Measurements from ENCODE around the gene MAP1S.

MAP1S gene

GRCh38 chr19:17754634-17755442 is 35.6 kb downstream of the MAP1S start:
- H3K9me3 Mint-ChIP-seq, result no peaks in the 10 kb centered on the region
- peaks cover 76% of the 10 kb centered on the region for H3K36me3 Mint-ChIP-seq (ENCODE audit: low read depth)
- peaks cover 70% of the 10 kb centered on the region for H3K4me1 Mint-ChIP-seq (ENCODE audit: low read depth)
- peak overlapping the region; percentile 63 for H3K4me3 Mint-ChIP-seq
- H3K27me3 Mint-ChIP-seq, result no peaks in the 10 kb centered on the region
- intact Hi-C loops (cut with micrococcal nuclease), result loop anchor here (5.0 kb wide), 1 partner anchor 38 kb away; the partner anchor contains the start of gene MAP1S
- H3K27ac Mint-ChIP-seq, result peak overlapping the region; percentile 74

DNA sequence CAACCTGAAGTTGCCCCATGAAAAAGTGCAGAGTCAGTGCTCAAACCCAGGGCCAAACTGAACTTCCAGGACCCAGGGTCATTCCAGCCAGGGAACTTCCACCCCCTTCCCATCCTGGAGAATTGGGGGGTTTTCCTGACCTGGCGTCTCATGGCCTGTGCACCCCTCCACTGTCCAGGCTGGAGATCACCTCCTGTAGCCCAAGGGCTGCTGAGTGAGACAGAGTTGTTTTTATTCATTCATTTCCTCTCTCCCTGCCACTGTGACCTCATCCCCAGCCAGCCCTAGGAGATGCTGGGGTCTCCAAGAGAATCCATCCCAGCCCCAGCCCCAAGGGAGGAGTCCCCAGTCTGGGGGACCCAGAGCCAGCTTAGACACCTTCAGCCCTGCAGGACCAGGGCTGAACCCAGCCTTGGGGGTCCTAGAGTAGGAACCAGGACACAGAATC is 36.2 kb downstream of the MAP1S start:
- no peak overlapping the region for H3K4me3 Mint-ChIP-seq
- peaks cover 64% of the 10 kb centered on the region for H3K4me1 Mint-ChIP-seq (ENCODE audit: low read depth)
- H3K9me3 Mint-ChIP-seq, result no peaks in the 10 kb centered on the region
- intact Hi-C loops (cut with micrococcal nuclease), result no loop called here
- H3K27ac Mint-ChIP-seq, result peak overlapping the region; percentile 74
- no peaks in the 10 kb centered on the region for H3K27me3 Mint-ChIP-seq
- peaks cover 82% of the 10 kb centered on the region for H3K36me3 Mint-ChIP-seq (ENCODE audit: low read depth)

DNA sequence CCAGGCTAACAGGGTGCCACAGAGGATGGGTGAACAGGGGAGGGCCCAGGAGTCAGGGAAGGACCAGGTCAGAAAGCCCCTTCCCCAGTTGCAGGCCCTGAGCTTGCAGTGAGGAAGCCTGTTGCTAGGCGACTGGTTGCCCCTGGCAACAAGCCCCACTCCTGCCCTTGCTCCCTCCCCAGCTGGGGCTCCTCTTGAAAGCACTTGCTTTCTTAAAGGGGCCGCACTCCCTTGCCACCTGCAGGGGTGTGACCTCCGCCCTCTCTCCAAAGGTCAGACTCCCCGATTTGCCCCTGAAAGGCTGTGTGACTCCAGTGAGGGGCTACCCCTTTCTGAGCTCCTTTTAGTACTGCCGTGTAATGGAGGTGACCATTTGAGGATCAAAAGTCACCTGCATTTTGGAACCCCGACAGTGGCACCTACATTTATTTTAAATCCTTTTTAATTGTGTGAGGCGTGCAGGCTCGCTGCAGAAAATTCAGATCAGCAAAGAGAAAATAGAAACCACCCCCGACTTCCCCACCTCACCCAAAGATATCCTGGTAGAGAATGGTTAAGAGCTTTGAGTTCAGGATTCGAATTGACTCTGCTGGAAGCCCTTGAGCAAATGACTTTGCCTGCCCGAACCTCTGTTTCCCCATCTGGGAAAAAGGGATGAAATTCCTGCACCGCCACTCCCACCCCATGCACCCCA is 36.8 kb downstream of the MAP1S start:
- H3K27ac Mint-ChIP-seq, result peak overlapping the region; percentile 52
- H3K4me3 Mint-ChIP-seq, result no peak overlapping the region
- H3K4me1 Mint-ChIP-seq (ENCODE audit: low read depth), result peaks cover 57% of the 10 kb centered on the region
- intact Hi-C loops (cut with micrococcal nuclease), result no loop called here
- peaks cover 89% of the 10 kb centered on the region for H3K36me3 Mint-ChIP-seq (ENCODE audit: low read depth)
- H3K27me3 Mint-ChIP-seq, result no peaks in the 10 kb centered on the region
- H3K9me3 Mint-ChIP-seq, result no peaks in the 10 kb centered on the region

DNA sequence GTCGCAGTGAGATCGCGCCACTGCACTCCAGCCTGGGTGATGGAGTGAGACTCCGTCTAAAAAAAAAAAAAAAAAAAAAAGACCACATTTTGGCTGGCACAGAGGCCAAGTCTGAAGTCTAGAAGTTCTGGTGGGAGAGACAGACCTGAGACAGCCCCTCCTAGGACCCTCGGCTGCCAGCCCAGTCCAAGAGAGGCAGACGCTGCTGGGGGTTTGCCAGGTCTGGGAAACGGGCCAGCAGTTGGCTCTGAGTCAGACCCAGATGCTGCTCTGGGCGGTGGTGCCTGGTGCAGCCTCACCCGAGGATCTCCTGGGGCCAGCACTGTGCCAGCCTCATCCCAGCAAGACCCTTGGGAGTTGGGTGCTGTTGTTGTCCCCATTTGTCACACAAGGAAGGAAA is 37.8 kb downstream of the MAP1S start:
- H3K4me1 Mint-ChIP-seq (ENCODE audit: low read depth), result peaks cover 50% of the 10 kb centered on the region
- H3K27me3 Mint-ChIP-seq, result no peaks in the 10 kb centered on the region
- no peak overlapping the region for H3K4me3 Mint-ChIP-seq
- intact Hi-C loops (cut with micrococcal nuclease), result no loop called here
- H3K36me3 Mint-ChIP-seq (ENCODE audit: low read depth), result peaks cover 92% of the 10 kb centered on the region
- H3K9me3 Mint-ChIP-seq, result no peaks in the 10 kb centered on the region
- peak overlapping the region; percentile 20 for H3K27ac Mint-ChIP-seq

- Mint-ChIP-seq H3K4me3 (no peak overlapping the region), H3K9me3 (no peaks in the 10 kb centered on the region), H3K27me3 (no peaks in the 10 kb centered on the region), H3K36me3 (ENCODE audit: low read depth) (peaks cover 100% of the 10 kb centered on the region), H3K27ac (no peak overlapping the region), H3K4me1 (ENCODE audit: low read depth) (peaks cover 48% of the 10 kb centered on the region)
- intact Hi-C loops (cut with micrococcal nuclease), result no loop called here
Measured at GRCh38 chr19:17758515-17758914, 39.2 kb downstream of the MAP1S start.

DNA sequence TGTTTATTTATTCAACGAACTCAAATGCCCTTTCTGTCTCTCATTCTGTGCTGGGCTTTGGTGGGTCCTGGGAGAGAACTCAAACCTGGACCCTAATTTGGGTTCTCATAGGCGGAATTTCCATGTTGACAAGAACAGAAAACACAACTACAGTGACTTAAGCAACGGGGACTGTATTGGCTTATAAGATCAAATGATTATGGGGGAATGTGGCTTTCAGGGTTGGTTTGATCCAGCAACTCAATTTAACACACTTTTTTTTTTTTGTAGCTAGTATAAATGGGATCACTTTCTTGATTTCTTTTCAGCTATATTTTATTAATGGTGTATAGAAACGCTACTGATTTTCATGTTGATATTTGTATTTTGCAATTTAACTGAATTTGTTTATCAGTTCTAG is 41.9 kb downstream of the MAP1S start:
- Mint-ChIP-seq H3K27ac (no peak overlapping the region), H3K27me3 (no peaks in the 10 kb centered on the region), H3K36me3 (ENCODE audit: low read depth) (peaks cover 100% of the 10 kb centered on the region), H3K9me3 (no peaks in the 10 kb centered on the region), H3K4me3 (no peak overlapping the region), H3K4me1 (ENCODE audit: low read depth) (peaks cover 41% of the 10 kb centered on the region)
- intact Hi-C loops (cut with micrococcal nuclease), result no loop called here

DNA sequence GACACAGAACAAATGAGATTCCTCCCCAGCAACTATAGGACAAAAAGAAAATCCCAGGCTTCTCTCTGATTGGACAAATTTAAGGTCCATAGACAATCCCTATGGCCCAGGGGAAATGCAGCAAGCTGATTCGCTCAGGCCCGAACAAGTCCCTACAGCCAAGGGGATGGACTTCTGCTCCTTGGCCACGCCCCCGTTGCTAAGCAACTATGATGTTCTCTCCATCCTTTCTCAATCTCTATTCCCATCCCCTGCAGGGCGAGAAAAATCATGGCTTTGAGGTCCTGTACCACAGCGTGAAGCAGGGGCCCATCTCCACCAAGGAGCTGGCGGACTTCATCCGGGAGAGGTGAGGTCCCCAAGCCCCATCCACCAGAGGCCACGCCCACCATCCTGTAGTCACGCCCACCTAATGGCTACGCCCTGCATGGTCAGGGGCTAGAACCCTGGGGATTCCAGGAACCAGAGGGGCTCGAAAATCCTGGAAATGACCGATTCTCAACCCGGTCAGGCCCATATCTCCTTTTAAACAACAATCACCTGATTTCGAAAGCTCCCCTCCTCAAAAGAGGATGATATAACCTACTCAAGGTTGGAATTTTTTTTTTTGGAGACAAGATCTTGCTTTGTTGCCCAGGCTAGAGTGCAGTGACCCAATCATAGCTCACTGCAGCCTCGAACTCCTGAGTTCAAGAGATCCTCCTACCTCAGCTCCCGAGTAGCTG is 43.4 kb downstream of the MAP1S start:
- H3K36me3 Mint-ChIP-seq (ENCODE audit: low read depth), result peaks cover 100% of the 10 kb centered on the region
- H3K27me3 Mint-ChIP-seq, result no peaks in the 10 kb centered on the region
- H3K9me3 Mint-ChIP-seq, result no peaks in the 10 kb centered on the region
- intact Hi-C loops (cut with micrococcal nuclease), result no loop called here
- H3K27ac Mint-ChIP-seq, result no peak overlapping the region
- no peak overlapping the region for H3K4me3 Mint-ChIP-seq
- H3K4me1 Mint-ChIP-seq (ENCODE audit: low read depth), result peaks cover 37% of the 10 kb centered on the region

- peaks cover 100% of the 10 kb centered on the region for H3K36me3 Mint-ChIP-seq (ENCODE audit: low read depth)
- H3K27ac Mint-ChIP-seq, result peak overlapping the region; percentile 85
- intact Hi-C loops (cut with micrococcal nuclease), result no loop called here
- no peak overlapping the region for H3K4me3 Mint-ChIP-seq
- H3K9me3 Mint-ChIP-seq, result no peaks in the 10 kb centered on the region
- no peaks in the 10 kb centered on the region for H3K27me3 Mint-ChIP-seq
- peaks cover 31% of the 10 kb centered on the region for H3K4me1 Mint-ChIP-seq (ENCODE audit: low read depth)
Measured at GRCh38 chr19:17764348-17764747, 45.1 kb downstream of the MAP1S start.

GRCh38 chr19:17765069-17765618 is 45.9 kb downstream of the MAP1S start:
- Mint-ChIP-seq H3K36me3 (ENCODE audit: low read depth) (peaks cover 100% of the 10 kb centered on the region), H3K27me3 (no peaks in the 10 kb centered on the region), H3K4me1 (ENCODE audit: low read depth) (peaks cover 31% of the 10 kb centered on the region), H3K4me3 (no peak overlapping the region), H3K27ac (peak overlapping the region; percentile 85), H3K9me3 (no peaks in the 10 kb centered on the region)
- intact Hi-C loops (cut with micrococcal nuclease), result loop anchor here (5.0 kb wide), 1 partner anchor 48 kb away; the partner anchor contains the start of gene MAP1S

DNA sequence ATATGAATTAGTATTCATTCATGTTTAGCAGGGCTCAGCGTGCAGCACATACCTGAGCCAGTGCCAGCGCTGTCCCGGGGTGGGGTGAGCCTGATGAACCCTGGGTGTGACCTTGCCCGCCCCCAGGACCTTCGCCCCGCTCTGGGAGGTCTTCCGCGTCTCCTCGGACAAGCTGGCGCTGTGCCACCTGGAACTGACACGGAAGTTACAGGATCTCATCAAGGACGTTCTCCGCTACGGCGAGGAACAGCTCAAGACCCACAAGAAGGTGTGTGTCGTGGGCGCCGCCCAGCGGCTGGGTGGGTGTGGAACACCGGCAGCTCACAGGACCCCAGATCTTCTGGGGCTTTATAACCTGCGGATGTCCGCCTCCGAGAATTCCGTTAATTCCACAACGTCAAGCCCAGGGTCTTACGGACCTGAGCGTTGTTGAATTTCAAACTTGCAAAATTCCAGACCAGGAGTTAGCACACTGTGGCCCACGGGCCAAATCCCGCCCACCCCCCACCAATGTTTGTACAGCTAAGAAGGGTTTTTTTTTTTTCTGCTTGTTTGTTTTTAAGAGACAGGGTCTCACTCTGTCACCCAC is 47.4 kb downstream of the MAP1S start:
- H3K4me1 Mint-ChIP-seq (ENCODE audit: low read depth), result peaks cover 31% of the 10 kb centered on the region
- peak overlapping the region; percentile 85 for H3K27ac Mint-ChIP-seq
- no peaks in the 10 kb centered on the region for H3K27me3 Mint-ChIP-seq
- peak overlapping the region; percentile 26 for H3K4me3 Mint-ChIP-seq
- intact Hi-C loops (cut with micrococcal nuclease), result loop anchor here (1.0 to 5.0 kb wide), 2 partner anchors 49 to 62 kb away; partner anchors contain the start of gene MAP1S
- H3K9me3 Mint-ChIP-seq, result no peaks in the 10 kb centered on the region
- peaks cover 100% of the 10 kb centered on the region for H3K36me3 Mint-ChIP-seq (ENCODE audit: low read depth)

DNA sequence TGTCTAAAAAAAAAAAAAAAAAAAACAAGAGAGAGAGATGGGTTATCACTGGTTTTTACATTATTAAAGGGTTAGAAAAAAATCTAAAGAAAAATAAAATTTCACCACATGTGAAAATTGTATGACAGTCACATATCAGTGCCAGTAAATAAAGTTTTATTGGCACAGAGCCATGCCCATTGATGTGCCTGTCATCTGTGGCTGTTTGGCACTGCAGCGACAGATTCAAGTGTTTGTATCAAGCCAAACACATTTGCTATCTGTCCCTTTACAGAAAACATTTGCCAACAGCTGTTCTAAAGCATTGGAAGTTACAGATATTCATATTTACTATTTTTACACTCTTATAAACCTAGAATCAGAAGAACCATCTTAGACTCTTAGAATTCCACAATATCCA is 48.3 kb downstream of the MAP1S start:
- Mint-ChIP-seq H3K27me3 (no peaks in the 10 kb centered on the region), H3K9me3 (no peaks in the 10 kb centered on the region), H3K4me1 (ENCODE audit: low read depth) (peaks cover 25% of the 10 kb centered on the region), H3K36me3 (ENCODE audit: low read depth) (peaks cover 100% of the 10 kb centered on the region), H3K27ac (no peak overlapping the region), H3K4me3 (no peak overlapping the region)
- intact Hi-C loops (cut with micrococcal nuclease), result loop anchor here (5.0 kb wide), 1 partner anchor 50 kb away; the partner anchor contains the start of gene MAP1S

GRCh38 chr19:17770613-17771012 is 51.3 kb downstream of the MAP1S start:
- no peaks in the 10 kb centered on the region for H3K9me3 Mint-ChIP-seq
- H3K36me3 Mint-ChIP-seq (ENCODE audit: low read depth), result peaks cover 100% of the 10 kb centered on the region
- H3K27ac Mint-ChIP-seq, result no peak overlapping the region
- intact Hi-C loops (cut with micrococcal nuclease), result no loop called here
- H3K4me3 Mint-ChIP-seq, result no peak overlapping the region
- H3K27me3 Mint-ChIP-seq, result no peaks in the 10 kb centered on the region
- H3K4me1 Mint-ChIP-seq (ENCODE audit: low read depth), result peaks cover 22% of the 10 kb centered on the region

DNA sequence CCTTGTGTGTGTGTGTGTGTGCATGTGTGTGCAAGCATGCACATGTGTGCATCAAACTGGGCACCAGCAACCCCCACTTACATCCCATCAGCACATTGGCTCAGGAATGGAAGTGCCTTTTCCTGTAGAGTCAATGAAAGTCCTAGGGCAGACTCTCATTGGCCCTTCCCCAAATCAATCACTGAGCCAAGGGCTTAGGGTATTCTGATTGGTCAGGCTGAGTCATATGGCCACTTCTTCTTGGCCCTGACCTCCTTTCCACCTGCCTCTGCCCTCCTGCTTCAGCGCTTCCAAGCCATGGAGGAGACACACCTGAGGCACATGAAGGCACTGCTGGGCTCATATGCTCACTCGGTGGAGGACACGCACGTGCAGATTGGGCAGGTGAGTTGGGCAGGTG is 52.9 kb downstream of the MAP1S start:
- Mint-ChIP-seq H3K9me3 (no peaks in the 10 kb centered on the region), H3K27ac (no peak overlapping the region), H3K27me3 (no peaks in the 10 kb centered on the region), H3K36me3 (ENCODE audit: low read depth) (peaks cover 100% of the 10 kb centered on the region), H3K4me1 (ENCODE audit: low read depth) (peaks cover 12% of the 10 kb centered on the region), H3K4me3 (no peak overlapping the region)
- intact Hi-C loops (cut with micrococcal nuclease), result no loop called here
